Transverse colon (tissue), 4 donors: ENCODE results near the gene KCNJ6.

ENCODE experiments used
- CTCF ChIP-seq, 5 experiments: fragments of 200-600 bp in 3 of 5; fragments of 450-650 bp in 2 of 5; sonication (generic) in 3 of 5; IDR thresholded peaks; 1 replicate in 2 of 5; 2 replicates in 3 of 5; pipeline ENCODE4 v1.5.1; 2016 to 2017; ENCODE audit warnings: antibody characterized with exemption in 5 of 5, inconsistent platforms in 3 of 5, mild to moderate bottlenecking in 2 of 5, moderate library complexity in 1 of 5
- POLR2A ChIP-seq: fragments of 450-650 bp; IDR thresholded peaks from one replicate; pipeline ENCODE4 v1.6.1; 2016; ENCODE audit warnings: antibody characterized with exemption, mild to moderate bottlenecking, moderate library complexity
- POLR2AphosphoS5 ChIP-seq, 3 donors: sonication (generic); formaldehyde crosslinking; IDR thresholded peaks; one replicate each; pipeline ENCODE4 v1.6.1; 2016; ENCODE audit warnings: antibody characterized with exemption in 3 of 3

GRCh38 chr21:37655611-37656300 lies 260.5 kb downstream of the KCNJ6 start:
- no peak for TF ChIP-seq CTCF (IDR thresholded peaks at IDR 0.05)
- TF ChIP-seq POLR2A, result no peak
- no peak for TF ChIP-seq POLR2AphosphoS5 (IDR thresholded peaks at IDR 0.05)
